Activated T-helper 1 cell treated with anti-CD3 and anti-CD28 coated beads, Interleukin-12 subunit alpha, Interleukin-12 subunit beta, Interleukin-2, Interleukin-4 antibody, amounts not matched to agents 30 ng/mL and 10 ng/mL and 1 ng/mL, durations not matched to agents 14 hours and 24 hours and 36 hours (primary cell): ENCODE data around the gene PCSK1. TPM values are rescaled to one million over a fixed set of nuclear protein-coding genes. Genes with fewer than 3 reads are reported as not detected.
"Not testable (repeated sequence)": the region's sequence is repeated elsewhere in the genome, so short reads cannot be mapped to it uniquely, and the experiment has no call there.

Experiments used
- DNase-seq: peaks from one replicate; pipeline ENCODE4 v3.0.0; 2021; ENCODE audit warnings: low spot score
- H3K27ac Mint-ChIP-seq: one replicate; pipeline ENCODE4 v1.8.0; 2021; ENCODE audit warnings: mild to moderate bottlenecking, mixed read lengths
- H3K27me3 Mint-ChIP-seq: one replicate; pipeline ENCODE4 v1.8.0; 2022; ENCODE audit warnings: mild to moderate bottlenecking, moderate library complexity, mixed read lengths; ENCODE audit not compliant: insufficient read depth
- H3K36me3 Mint-ChIP-seq: one replicate; pipeline ENCODE4 v1.8.0; 2021; ENCODE audit warnings: low read depth, mixed read lengths
- H3K4me1 Mint-ChIP-seq: one replicate; pipeline ENCODE4 v1.8.0; 2021; ENCODE audit warnings: low read depth, mixed read lengths
- H3K4me3 Mint-ChIP-seq: one replicate; pipeline ENCODE4 v1.8.0; 2021; ENCODE audit warnings: mild to moderate bottlenecking, moderate library complexity, mixed read lengths
- H3K9me3 Mint-ChIP-seq: one replicate; pipeline ENCODE4 v1.8.0; 2021; ENCODE audit warnings: mixed read lengths
- intact Hi-C: fragments of 100-400 bp; cut with micrococcal nuclease; formaldehyde crosslinking; loops from one replicate; pipeline ENCODE4 v1.15.1; 2024
- total RNA-seq: library from RNA; stranded (reverse); gene quantifications from 2 replicates; pipeline ENCODE4 v1.2.3, GENCODE V29; 2022

Gene PCSK1
- total RNA-seq, 1 donor from 2014 or later = not detected

DNA sequence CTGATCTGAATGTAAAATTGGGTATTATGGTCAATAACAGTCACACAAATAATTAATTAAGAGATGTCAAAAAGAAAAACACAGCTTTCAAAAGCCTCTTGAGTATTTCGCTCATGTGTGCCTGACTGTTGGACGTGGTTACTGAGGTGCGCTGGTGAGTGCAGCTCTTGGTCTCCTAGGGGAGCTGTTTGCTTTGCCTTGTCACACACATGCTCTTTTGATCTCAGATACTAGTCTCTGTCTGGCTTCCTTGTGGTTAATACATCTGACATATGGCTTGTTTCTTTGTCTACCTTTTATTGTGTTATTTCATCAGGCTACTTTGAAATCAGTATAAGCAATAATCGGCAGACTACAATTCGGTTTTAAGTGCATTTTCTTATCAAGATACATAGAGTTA, 51.5 kb downstream of the PCSK1 start:
- peaks cover 9% of the 10 kb centered on the region for H3K27me3 Mint-ChIP-seq
- H3K9me3 Mint-ChIP-seq = no peaks in the 10 kb centered on the region
- no peak overlapping the region for H3K27ac Mint-ChIP-seq
- no peaks in the 10 kb centered on the region for H3K36me3 Mint-ChIP-seq
- no peaks in the 10 kb centered on the region for H3K4me1 Mint-ChIP-seq
- H3K4me3 Mint-ChIP-seq = no peak overlapping the region
- intact Hi-C loops = no loop called here
- DNase-seq = no peak

DNA sequence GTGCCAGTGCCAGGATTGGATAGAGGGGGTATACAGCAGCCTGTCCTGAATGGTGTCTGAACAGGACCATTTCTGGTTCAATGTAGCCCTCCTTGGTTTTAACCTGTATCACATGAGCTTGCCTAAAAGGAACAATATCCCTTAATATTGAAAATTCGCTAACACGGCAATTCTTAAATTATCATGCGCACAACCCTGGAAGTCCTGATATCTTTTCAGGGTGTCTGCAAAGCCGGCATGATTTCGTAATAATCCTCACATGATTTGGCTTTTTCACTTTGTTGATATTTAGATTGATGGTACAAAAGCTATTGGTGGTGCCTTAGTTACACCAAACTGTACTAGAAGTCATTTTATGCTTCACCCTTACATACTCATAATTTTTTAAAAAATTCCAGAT, 53.2 kb downstream of the PCSK1 start:
- H3K4me3 Mint-ChIP-seq = no peak overlapping the region
- H3K36me3 Mint-ChIP-seq = no peaks in the 10 kb centered on the region
- no peak overlapping the region for H3K27ac Mint-ChIP-seq
- intact Hi-C loops = no loop called here
- no peak for DNase-seq
- no peaks in the 10 kb centered on the region for H3K4me1 Mint-ChIP-seq
- H3K27me3 Mint-ChIP-seq = peaks cover 10% of the 10 kb centered on the region
- H3K9me3 Mint-ChIP-seq = no peaks in the 10 kb centered on the region

DNA sequence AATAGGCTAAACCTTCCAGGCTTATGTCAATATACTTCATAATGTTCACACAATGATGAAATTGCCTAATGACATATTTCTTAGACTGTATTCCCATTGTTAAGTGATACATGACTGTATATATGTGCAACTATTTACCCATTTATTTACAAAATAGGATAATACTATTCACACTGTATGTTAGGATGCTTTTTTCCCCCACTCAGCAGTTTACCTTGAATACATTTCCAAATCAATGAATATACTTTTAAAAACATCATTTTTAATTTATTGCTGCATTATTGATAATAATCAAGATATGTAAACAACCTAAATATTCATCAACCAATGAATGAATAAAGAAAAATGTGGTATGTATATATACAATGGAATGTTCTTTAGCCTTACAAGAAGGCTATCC, 55.5 kb downstream of the PCSK1 start:
- Mint-ChIP-seq H3K27ac (no peak overlapping the region), H3K36me3 (no peaks in the 10 kb centered on the region), H3K9me3 (no peaks in the 10 kb centered on the region), H3K27me3 (peaks cover 26% of the 10 kb centered on the region), H3K4me3 (no peak overlapping the region), H3K4me1 (no peaks in the 10 kb centered on the region)
- DNase-seq = no peak
- intact Hi-C loops = no loop called here

DNA sequence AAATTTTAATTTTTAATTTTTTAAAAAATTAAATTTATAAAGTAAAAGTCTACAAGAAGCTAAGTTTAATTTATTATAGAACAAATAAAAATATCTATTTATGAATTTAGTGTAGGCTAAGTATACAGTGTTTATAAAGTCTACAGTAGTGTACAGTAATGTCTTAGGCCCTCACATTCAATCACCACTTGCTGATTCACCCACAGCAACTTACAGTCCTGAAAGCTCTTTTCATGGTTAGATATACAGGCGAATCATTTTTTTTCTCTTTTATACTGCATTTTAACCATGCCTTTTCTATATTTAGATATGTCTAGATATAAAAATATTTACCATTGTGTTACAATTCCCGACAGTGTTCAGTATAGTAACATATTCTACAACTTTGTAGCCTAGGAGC, 55.9 kb downstream of the PCSK1 start:
- no peak overlapping the region for H3K4me3 Mint-ChIP-seq
- no peaks in the 10 kb centered on the region for H3K9me3 Mint-ChIP-seq
- no peaks in the 10 kb centered on the region for H3K36me3 Mint-ChIP-seq
- peaks cover 29% of the 10 kb centered on the region for H3K27me3 Mint-ChIP-seq
- intact Hi-C loops = no loop called here
- H3K4me1 Mint-ChIP-seq = no peaks in the 10 kb centered on the region
- H3K27ac Mint-ChIP-seq = no peak overlapping the region
- no peak for DNase-seq

DNA sequence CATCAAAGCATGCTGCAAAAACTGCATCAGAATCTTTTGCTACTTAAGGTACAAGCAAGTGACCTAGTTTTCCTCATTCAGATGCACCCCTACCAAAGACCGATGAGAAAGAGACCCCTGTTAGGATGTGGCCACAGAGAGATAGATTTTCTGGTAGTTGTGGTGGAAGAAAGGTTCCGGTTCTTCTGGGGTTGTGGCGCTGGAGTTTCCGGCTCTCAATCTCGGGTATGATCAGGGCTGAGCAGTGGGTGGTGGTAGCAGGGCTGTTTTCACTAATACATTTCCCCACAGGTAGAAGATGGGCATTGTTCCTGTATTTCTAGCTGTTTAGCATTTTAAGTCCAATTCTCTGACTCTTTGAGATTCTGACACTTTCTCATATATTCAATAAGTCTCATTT, 58.4 kb downstream of the PCSK1 start:
- no peak overlapping the region for H3K4me3 Mint-ChIP-seq
- no peaks in the 10 kb centered on the region for H3K4me1 Mint-ChIP-seq
- intact Hi-C loops = no loop called here
- no peak overlapping the region for H3K27ac Mint-ChIP-seq
- H3K9me3 Mint-ChIP-seq = no peaks in the 10 kb centered on the region
- DNase-seq = no peak
- H3K27me3 Mint-ChIP-seq = peaks cover 36% of the 10 kb centered on the region
- H3K36me3 Mint-ChIP-seq = no peaks in the 10 kb centered on the region

DNA sequence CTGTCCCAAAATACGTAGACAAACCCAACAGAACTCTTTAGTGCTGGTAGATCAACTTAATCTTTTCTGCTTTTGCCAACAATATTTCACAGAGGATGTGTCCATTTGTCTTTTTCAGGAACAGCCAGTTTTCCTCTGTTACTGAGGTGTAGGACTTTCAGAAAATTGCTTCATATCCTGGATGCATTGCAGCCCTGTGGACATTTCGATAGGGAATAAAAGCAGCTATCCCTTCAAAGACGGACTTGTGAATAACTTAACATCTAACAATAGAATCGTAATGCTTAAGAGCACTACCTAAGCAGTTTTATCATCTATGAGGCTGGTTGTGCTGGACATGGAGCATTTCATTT, 59.7 kb downstream of the PCSK1 start:
- Mint-ChIP-seq H3K4me3 (no peak overlapping the region), H3K36me3 (no peaks in the 10 kb centered on the region), H3K9me3 (no peaks in the 10 kb centered on the region), H3K27ac (no peak overlapping the region), H3K4me1 (no peaks in the 10 kb centered on the region), H3K27me3 (peaks cover 37% of the 10 kb centered on the region)
- DNase-seq = no peak
- intact Hi-C loops = no loop called here

DNA sequence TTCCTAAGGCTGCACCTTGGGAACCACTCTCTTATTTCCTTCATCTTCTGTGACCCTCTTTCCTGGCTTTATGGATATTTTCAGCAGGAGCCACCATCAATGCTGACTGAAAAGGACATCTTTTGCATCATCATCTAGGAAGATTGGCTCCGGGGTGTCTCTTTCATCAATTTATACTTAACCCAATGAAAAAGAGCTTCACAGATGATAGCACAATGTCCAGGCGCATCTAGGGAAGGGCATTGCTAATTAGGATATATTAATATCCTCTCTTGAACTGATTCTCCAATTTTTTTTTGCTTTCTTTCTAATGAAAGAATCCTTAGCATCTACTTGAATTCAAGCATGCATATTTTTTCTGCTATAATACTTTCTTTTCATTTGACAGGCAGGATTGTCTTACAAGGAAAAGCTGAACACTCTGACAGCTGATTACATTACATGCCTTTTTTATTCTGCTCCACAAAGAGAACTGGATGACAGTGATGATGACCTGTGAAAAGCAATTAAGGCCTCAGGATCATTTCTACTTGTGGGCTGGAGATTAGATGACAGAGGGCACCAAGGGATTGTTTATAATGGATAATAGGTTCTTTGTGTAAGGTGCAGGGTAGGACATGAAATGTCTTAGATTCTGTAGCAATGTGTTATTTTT, 60.2 kb downstream of the PCSK1 start:
- Mint-ChIP-seq H3K4me3 (no peak overlapping the region), H3K4me1 (no peaks in the 10 kb centered on the region), H3K27ac (no peak overlapping the region), H3K36me3 (no peaks in the 10 kb centered on the region), H3K27me3 (peaks cover 37% of the 10 kb centered on the region), H3K9me3 (no peaks in the 10 kb centered on the region)
- intact Hi-C loops = no loop called here
- DNase-seq = no peak

DNA sequence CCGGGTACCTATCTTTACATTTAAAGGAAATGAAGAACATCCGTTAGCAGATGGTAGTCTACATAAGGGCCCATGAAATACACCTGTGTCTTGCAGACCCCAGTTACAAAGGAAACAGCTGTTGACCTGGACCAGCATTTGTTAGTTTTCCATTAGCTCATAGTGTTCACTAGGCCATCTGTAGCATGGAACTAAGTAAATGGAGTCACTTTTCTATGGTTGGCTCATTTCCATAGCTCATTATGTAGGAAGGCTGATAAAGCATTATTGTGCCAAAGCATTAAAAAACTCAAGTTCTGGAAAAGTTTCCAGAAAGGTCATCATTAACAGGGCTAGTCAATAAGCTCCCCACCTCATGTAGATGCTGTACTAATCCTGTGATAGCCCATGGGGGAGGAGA, 62.1 kb downstream of the PCSK1 start:
- peaks cover 36% of the 10 kb centered on the region for H3K27me3 Mint-ChIP-seq

DNA sequence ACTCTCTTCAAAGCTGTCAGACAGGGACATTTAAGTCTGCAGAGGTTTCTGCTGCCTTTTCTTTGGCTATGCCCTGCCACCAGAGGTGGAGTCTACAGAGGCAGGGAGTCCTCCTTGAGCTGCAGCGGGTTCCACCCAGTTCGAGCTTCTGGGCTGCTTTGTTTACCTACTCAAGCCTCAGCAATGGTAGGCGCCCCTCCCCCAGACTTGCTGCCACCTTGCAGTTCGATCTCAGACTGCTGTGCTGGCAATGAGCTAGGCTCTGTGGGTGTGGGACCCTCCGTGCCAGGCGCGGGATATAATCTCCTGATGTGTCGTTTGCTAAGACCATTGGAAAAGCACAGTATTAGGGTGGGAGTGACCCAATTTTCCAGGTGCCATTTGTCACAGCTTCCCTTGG, 65.7 kb downstream of the PCSK1 start:
- H3K36me3 Mint-ChIP-seq, H3K4me1 Mint-ChIP-seq, DNase-seq, H3K4me3 Mint-ChIP-seq, intact Hi-C loops, H3K27ac Mint-ChIP-seq, H3K9me3 Mint-ChIP-seq: not testable (repeated sequence)
- H3K27me3 Mint-ChIP-seq = peaks cover 20% of the 10 kb centered on the region

More for the DNA sequence above, 62.1 kb downstream of the PCSK1 start:
- no peak overlapping the region for H3K4me3 Mint-ChIP-seq
- intact Hi-C loops = no loop called here
- H3K4me1 Mint-ChIP-seq = no peaks in the 10 kb centered on the region
- H3K36me3 Mint-ChIP-seq = no peaks in the 10 kb centered on the region
- H3K27ac Mint-ChIP-seq = no peak overlapping the region
- H3K9me3 Mint-ChIP-seq = no peaks in the 10 kb centered on the region
- DNase-seq = no peak

DNA sequence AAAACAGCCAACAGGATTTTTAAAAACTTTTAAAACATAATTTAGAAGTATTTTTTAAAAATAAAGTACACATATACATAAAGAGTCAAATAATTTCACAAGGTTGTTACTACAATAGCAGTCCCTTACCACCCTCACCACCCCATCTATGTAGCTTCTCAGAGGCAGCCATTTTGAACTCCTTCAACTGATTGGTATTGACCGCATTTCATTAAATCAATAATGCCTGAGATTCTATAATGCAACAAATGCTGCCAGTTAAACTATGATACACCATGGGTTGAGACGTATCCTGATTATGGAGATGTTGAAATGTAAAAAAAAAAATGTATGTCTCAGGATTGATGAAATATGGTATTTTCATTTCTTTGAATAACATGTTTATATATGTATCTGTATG, 78.8 kb downstream of the PCSK1 start:
- peaks cover 27% of the 10 kb centered on the region for H3K27me3 Mint-ChIP-seq
- H3K36me3 Mint-ChIP-seq = no peaks in the 10 kb centered on the region
- no peaks in the 10 kb centered on the region for H3K9me3 Mint-ChIP-seq
- H3K4me3 Mint-ChIP-seq = no peak overlapping the region
- intact Hi-C loops = no loop called here
- no peaks in the 10 kb centered on the region for H3K4me1 Mint-ChIP-seq
- DNase-seq = no peak
- H3K27ac Mint-ChIP-seq = no peak overlapping the region

DNA sequence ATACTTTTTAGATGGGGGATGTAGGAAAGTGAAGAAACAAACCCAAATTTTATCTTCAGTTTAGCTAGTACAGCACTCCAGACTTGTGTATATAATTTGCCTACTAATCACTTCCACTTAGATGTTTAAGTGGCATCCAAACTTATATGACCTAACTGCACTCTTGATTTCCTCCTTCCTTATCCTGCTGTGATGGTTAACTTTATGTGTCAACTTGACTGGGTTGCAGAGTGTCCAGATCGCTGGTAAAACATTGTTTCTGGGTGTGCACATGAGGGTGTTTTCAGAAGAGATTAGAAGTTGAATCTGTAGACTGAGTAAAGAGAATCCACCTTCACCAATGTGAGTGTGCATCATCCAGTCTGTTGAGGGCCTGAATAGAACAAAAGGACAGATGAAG, 79.8 kb downstream of the PCSK1 start:
- Mint-ChIP-seq H3K27ac (no peak overlapping the region), H3K4me3 (no peak overlapping the region), H3K4me1 (no peaks in the 10 kb centered on the region), H3K27me3 (peaks cover 23% of the 10 kb centered on the region), H3K9me3 (no peaks in the 10 kb centered on the region), H3K36me3 (no peaks in the 10 kb centered on the region)
- intact Hi-C loops = no loop called here
- DNase-seq = no peak

DNA sequence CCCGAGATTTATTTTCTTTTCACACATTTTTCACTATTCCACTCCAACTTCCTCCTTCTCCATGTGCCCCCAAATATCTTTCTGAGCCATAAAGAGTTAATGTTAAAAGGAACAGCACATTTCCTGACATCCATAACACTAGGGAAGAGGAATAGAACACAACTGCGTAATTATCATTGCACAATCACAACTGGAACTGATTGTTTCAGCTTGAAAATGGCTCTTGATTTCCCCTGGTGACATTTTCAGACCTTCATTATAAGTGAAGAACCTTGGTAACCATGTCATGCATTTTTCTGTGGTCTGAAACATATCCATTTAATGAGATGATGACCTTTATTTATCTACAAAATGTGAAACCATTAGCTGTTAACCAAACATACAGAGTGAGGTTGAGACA, 82.4 kb downstream of the PCSK1 start:
- peaks cover 3% of the 10 kb centered on the region for H3K4me1 Mint-ChIP-seq
- H3K27ac Mint-ChIP-seq = no peak overlapping the region
- no peaks in the 10 kb centered on the region for H3K36me3 Mint-ChIP-seq
- peaks cover 14% of the 10 kb centered on the region for H3K27me3 Mint-ChIP-seq
- H3K4me3 Mint-ChIP-seq = no peak overlapping the region
- no peak for DNase-seq
- no peaks in the 10 kb centered on the region for H3K9me3 Mint-ChIP-seq
- intact Hi-C loops = no loop called here

DNA sequence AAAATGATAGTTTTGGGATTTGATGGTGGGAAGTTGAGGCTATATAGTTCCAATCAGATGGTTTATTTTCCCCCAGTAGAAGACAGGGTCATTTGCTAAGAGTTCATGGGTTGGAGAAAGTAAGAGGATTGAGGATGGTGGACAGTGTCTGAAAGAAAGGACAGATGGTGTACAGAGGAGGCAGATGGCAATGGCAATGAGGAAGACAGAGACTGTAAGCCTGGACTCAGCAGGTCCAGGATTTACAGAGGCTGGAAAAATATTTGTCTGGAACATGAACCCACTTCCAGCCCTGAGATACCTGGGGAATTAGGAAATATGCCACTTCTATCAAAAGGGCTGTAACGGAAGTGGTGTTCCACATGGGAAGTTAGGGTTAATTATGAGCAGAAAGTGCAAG, 84.5 kb downstream of the PCSK1 start:
- Mint-ChIP-seq H3K27me3 (peaks cover 22% of the 10 kb centered on the region), H3K9me3 (no peaks in the 10 kb centered on the region), H3K4me1 (peaks cover 16% of the 10 kb centered on the region), H3K36me3 (no peaks in the 10 kb centered on the region), H3K27ac (no peak overlapping the region), H3K4me3 (no peak overlapping the region)
- intact Hi-C loops = loop anchor here (10.0 kb wide), 2 partner anchors 386 to 816 kb away; no protein-coding TSS in a partner anchor
- no peak for DNase-seq
